ENCODE results near the gene RNF212B.

The RNF212B gene

DNA sequence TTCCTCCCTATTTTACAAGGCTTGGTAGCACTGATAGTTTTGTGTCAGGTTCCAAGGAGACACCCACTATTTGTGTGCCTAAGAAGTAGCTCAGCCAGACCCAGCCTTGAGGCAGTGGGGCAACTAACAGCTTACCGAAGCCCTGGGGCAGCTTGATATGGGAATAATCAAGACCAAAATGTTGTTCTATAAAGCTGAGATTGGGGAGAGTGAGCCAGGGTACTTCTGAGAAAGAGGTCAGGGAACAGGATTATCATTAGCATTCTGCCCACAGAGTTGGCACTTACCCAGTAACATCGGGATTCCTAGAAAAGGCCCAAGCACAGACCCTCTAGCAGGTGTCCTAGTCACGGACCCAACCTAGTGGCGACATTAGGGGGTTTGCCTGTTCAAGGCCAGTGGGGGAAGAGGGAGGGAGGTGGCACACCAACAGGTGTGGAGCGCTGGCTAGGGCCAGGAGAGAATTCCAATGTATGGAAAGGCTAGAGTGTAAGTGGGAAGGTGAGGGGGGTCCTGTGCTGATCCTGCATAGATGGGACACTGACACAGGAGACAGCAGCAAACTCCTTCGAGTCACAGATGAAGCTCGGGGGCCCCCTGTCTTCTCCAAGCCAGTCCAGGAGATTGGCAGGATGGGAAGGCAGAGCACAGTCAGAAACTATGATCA is 60.0 kb downstream of the RNF212B start:
- Histone ChIP-seq H3K9ac (ENCODE audit: low read length) (no peak overlapping the region), H3K79me2 (ENCODE audit: control insufficient read depth, insufficient read depth, low read length, poor library complexity) (peaks cover 9% of the 10 kb centered on the region), H3K36me3 (ENCODE audit: control insufficient read depth in 1 of 2, insufficient read depth in 2 of 2, low read length in 2 of 2) (peaks cover 0 to 2% of the 10 kb centered on the region in 2 experiments), H4K8ac (ENCODE audit: low read depth, low read length) (no peak overlapping the region), H3K18ac (ENCODE audit: low read length) (no peak overlapping the region), H3K4ac (ENCODE audit: low read depth, low read length) (no peak overlapping the region), H4K91ac (ENCODE audit: low read depth, low read length) (no peak overlapping the region), H3K4me2 (ENCODE audit: low read length) (no peak overlapping the region), H2BK12ac (ENCODE audit: low read length) (no peak overlapping the region), H3K79me1 (ENCODE audit: low read length) (peaks cover 14% of the 10 kb centered on the region), H3K27ac (ENCODE audit: low read depth, low read length) (no peak overlapping the region), H3K27me3 (ENCODE audit: insufficient read depth, low read length) (no peaks in the 10 kb centered on the region), H3K9me3 (ENCODE audit: insufficient read depth, low read depth, low read length) (no peaks in the 10 kb centered on the region), H2AFZ (ENCODE audit: insufficient read depth, low read length, poor library complexity) (no peak overlapping the region), H3K23ac (ENCODE audit: low read length) (no peak overlapping the region), H2AK5ac (ENCODE audit: low read length) (no peak overlapping the region), H4K12ac (ENCODE audit: low read depth, low read length) (no peak overlapping the region), H2BK5ac (ENCODE audit: low read depth, low read length, poor library complexity) (no peak overlapping the region), H2BK120ac (ENCODE audit: insufficient read depth, low read length, poor library complexity) (no peak overlapping the region), H3K4me1 (ENCODE audit: control insufficient read depth in 1 of 2, insufficient read depth in 2 of 2, low read length in 2 of 2) (peaks cover 2 to 10% of the 10 kb centered on the region in 2 experiments), H3K14ac (ENCODE audit: low read length) (no peak overlapping the region), H3K4me3 (ENCODE audit: low read depth, low read length) (no peak overlapping the region)
- no peak for DNase-seq
- no CpG with 5 or more reads among the region's 7 CpGs for WGBS (ENCODE audit: extremely low coverage, insufficient coverage, insufficient read length)

DNA sequence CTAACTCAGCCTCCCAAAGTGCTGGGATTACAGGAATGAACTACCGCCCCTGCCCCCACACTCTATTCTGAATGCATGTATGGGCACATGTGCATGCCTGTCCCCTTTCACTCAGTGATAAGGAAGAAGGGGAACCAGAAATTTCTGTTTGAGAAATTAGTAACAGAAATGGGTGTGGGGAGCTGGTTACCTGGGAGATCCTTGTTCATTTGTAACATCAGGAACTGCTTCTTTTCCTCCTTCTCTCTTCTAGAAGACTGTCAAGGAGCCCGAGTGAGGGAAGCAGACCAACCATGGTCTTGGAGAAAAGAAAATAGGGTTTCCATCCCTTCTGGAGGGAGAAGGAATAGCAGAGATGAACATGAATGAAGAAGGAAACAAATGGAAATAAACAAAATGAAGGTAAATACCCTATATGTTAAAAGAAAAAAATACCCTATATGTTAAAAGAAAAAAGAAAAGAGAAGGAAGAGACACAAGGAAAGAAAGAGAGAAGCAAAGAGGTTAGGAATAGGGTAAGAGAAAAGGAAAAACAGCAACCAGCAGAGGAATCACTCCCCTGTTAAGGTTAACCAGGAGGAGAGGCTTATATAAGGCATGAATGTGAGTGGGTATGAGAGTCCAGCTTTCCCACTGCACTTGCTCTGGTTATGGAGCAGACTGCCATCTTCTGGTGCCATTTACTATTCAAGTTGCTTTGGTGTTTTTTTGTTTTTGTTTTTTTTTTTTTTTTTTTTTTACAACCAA is 61.6 kb downstream of the RNF212B start:
- Histone ChIP-seq H2BK12ac (ENCODE audit: low read length) (no peak overlapping the region), H4K12ac (ENCODE audit: low read depth, low read length) (no peak overlapping the region)
- no CpG with 5 or more reads among the region's 2 CpGs for WGBS (ENCODE audit: extremely low coverage, insufficient coverage, insufficient read length)

DNA sequence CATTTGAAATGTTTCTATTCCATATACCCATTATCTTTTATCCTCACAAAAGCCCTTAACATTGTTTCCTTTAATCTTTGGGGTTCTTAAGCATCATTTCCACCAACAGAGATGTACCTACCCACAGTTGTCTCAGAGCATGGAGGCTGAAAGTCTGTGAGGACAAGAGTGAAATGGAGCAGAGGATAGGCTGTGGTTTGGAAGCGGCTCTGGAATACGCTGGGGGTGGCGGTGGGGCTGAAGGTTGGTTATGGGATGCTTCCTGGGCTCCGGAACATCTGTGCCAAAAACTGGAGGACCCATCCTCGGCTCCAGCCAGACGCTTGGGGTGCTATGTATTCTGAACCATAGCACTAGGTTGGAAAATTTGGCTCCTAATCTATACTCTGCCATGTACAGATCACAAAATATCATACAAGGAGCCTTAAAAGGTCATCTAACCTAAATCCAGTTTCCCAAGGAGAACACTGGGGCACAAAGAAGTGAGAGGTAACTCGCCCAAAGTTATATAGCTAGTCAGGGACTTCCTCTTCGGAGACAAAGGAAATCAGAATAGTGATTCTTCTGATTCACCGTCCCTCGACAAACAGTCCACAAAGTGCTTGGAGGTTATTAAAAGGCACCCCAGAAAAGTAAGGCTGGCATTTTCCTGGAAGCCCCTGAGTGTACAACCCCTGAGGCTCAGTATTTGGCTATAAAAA is 62.4 kb downstream of the RNF212B start:
- WGBS (ENCODE audit: extremely low coverage, insufficient coverage, insufficient read length): no CpG with 5 or more reads among the region's 10 CpGs
- Histone ChIP-seq H2BK12ac (ENCODE audit: low read length) (no peak overlapping the region), H4K8ac (ENCODE audit: low read depth, low read length) (peak overlapping the region; percentile 80), H3K4me2 (ENCODE audit: low read length) (peak overlapping the region; percentile 61), H3K4ac (ENCODE audit: low read depth, low read length) (no peak overlapping the region), H3K9ac (ENCODE audit: low read length) (peak overlapping the region; percentile 59), H2BK5ac (ENCODE audit: low read depth, low read length, poor library complexity) (no peak overlapping the region), H3K27me3 (ENCODE audit: insufficient read depth, low read length) (no peaks in the 10 kb centered on the region), H3K4me3 (ENCODE audit: low read depth, low read length) (peak overlapping the region; percentile 39), H2BK120ac (ENCODE audit: insufficient read depth, low read length, poor library complexity) (no peak overlapping the region), H3K18ac (ENCODE audit: low read length) (no peak overlapping the region), H4K12ac (ENCODE audit: low read depth, low read length) (peak overlapping the region; percentile 83), H3K9me3 (ENCODE audit: insufficient read depth, low read depth, low read length) (no peaks in the 10 kb centered on the region), H3K79me1 (ENCODE audit: low read length) (peaks cover 14% of the 10 kb centered on the region), H3K14ac (ENCODE audit: low read length) (no peak overlapping the region), H3K36me3 (ENCODE audit: control insufficient read depth in 1 of 2, insufficient read depth in 2 of 2, low read length in 2 of 2) (peaks cover 0 to 2% of the 10 kb centered on the region in 2 experiments), H2AK5ac (ENCODE audit: low read length) (peak overlapping the region; percentile 26), H3K4me1 (ENCODE audit: control insufficient read depth in 1 of 2, insufficient read depth in 2 of 2, low read length in 2 of 2) (peaks cover under 1 to 9% of the 10 kb centered on the region in 2 experiments), H3K79me2 (ENCODE audit: control insufficient read depth, insufficient read depth, low read length, poor library complexity) (peaks cover 9% of the 10 kb centered on the region), H3K27ac (ENCODE audit: low read depth, low read length) (no peak overlapping the region), H4K91ac (ENCODE audit: low read depth, low read length) (peak overlapping the region; percentile 65), H3K23ac (ENCODE audit: low read length) (no peak overlapping the region), H2AFZ (ENCODE audit: insufficient read depth, low read length, poor library complexity) (no peak overlapping the region)
- DNase-seq: no peak

More for the DNA sequence above, 61.6 kb downstream of the RNF212B start:
- peak in 1 of 2 donors; percentile 29 for DNase-seq
- H3K4me2 ChIP-seq (ENCODE audit: low read length): no peak overlapping the region
- peaks cover 2 to 12% of the 10 kb centered on the region in 2 experiments for H3K4me1 ChIP-seq (ENCODE audit: control insufficient read depth in 1 of 2, insufficient read depth in 2 of 2, low read length in 2 of 2)
- peaks cover 0 to 2% of the 10 kb centered on the region in 2 experiments for H3K36me3 ChIP-seq (ENCODE audit: control insufficient read depth in 1 of 2, insufficient read depth in 2 of 2, low read length in 2 of 2)
- no peak overlapping the region for H4K91ac ChIP-seq (ENCODE audit: low read depth, low read length)
- H3K9me3 ChIP-seq (ENCODE audit: insufficient read depth, low read depth, low read length): no peaks in the 10 kb centered on the region
- H2BK5ac ChIP-seq (ENCODE audit: low read depth, low read length, poor library complexity): no peak overlapping the region
- peaks cover 14% of the 10 kb centered on the region for H3K79me1 ChIP-seq (ENCODE audit: low read length)
- H3K14ac ChIP-seq (ENCODE audit: low read length): no peak overlapping the region
- H3K27me3 ChIP-seq (ENCODE audit: insufficient read depth, low read length): no peaks in the 10 kb centered on the region
- no peak overlapping the region for H4K8ac ChIP-seq (ENCODE audit: low read depth, low read length)
- no peak overlapping the region for H2AK5ac ChIP-seq (ENCODE audit: low read length)
- H3K4me3 ChIP-seq (ENCODE audit: low read depth, low read length): no peak overlapping the region
- H3K79me2 ChIP-seq (ENCODE audit: control insufficient read depth, insufficient read depth, low read length, poor library complexity): peaks cover 9% of the 10 kb centered on the region
- no peak overlapping the region for H3K9ac ChIP-seq (ENCODE audit: low read length)
- no peak overlapping the region for H2AFZ ChIP-seq (ENCODE audit: insufficient read depth, low read length, poor library complexity)
- no peak overlapping the region for H3K18ac ChIP-seq (ENCODE audit: low read length)
- no peak overlapping the region for H3K23ac ChIP-seq (ENCODE audit: low read length)
- H2BK120ac ChIP-seq (ENCODE audit: insufficient read depth, low read length, poor library complexity): no peak overlapping the region
- no peak overlapping the region for H3K4ac ChIP-seq (ENCODE audit: low read depth, low read length)
- no peak overlapping the region for H3K27ac ChIP-seq (ENCODE audit: low read depth, low read length)

DNA sequence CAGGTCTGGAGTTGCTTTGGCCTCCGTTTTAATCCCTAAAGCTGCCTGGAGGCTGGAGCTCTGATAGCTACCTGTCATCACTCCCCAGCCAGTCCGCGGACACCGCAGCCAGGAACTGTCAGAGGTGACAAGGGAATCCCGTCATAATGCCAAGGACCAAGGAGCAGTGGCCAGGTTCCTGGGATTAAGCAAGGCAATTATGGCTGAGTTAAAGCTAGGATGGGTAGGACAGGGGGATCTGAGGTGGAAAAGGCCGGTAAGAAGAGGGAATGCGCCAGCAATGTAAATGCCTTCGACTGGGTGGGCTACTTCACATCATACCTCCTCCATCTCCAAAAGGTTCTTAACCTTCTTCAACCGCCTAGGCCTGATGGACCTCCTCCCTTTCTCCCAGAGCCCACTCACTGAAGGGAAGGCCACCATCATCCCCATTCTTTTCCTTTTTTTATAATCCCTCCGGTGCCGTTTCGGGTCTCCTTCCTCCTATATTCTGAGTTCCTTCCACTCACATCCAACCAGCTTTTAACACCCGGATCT is 63.0 kb downstream of the RNF212B start:
- peak overlapping the region; percentile 67 for H3K14ac ChIP-seq (ENCODE audit: low read length)
- WGBS (ENCODE audit: extremely low coverage, insufficient coverage, insufficient read length): no CpG with 5 or more reads among the region's 13 CpGs
- peak overlapping the region; percentile 32 for H2AFZ ChIP-seq (ENCODE audit: insufficient read depth, low read length, poor library complexity)
- peak overlapping the region; percentile 83 for H4K12ac ChIP-seq (ENCODE audit: low read depth, low read length)
- H2BK5ac ChIP-seq (ENCODE audit: low read depth, low read length, poor library complexity): peak overlapping the region; percentile 50
- peak overlapping the region; percentile 61 for H3K4me2 ChIP-seq (ENCODE audit: low read length)
- peaks cover 0 to 2% of the 10 kb centered on the region in 2 experiments for H3K36me3 ChIP-seq (ENCODE audit: control insufficient read depth in 1 of 2, insufficient read depth in 2 of 2, low read length in 2 of 2)
- DNase-seq: peak; percentile 38 to 47
- H4K8ac ChIP-seq (ENCODE audit: low read depth, low read length): peak overlapping the region; percentile 80
- H3K23ac ChIP-seq (ENCODE audit: low read length): no peak overlapping the region
- peak overlapping the region; percentile 67 for H2BK12ac ChIP-seq (ENCODE audit: low read length)
- no peaks in the 10 kb centered on the region for H3K9me3 ChIP-seq (ENCODE audit: insufficient read depth, low read depth, low read length)
- no peaks in the 10 kb centered on the region for H3K27me3 ChIP-seq (ENCODE audit: insufficient read depth, low read length)
- H3K4me1 ChIP-seq (ENCODE audit: control insufficient read depth in 1 of 2, insufficient read depth in 2 of 2, low read length in 2 of 2): peaks cover 0 to 8% of the 10 kb centered on the region in 2 experiments
- peak overlapping the region; percentile 35 for H3K27ac ChIP-seq (ENCODE audit: low read depth, low read length)
- H2BK120ac ChIP-seq (ENCODE audit: insufficient read depth, low read length, poor library complexity): peak overlapping the region; percentile 28
- peak overlapping the region; percentile 65 for H4K91ac ChIP-seq (ENCODE audit: low read depth, low read length)
- H3K18ac ChIP-seq (ENCODE audit: low read length): peak overlapping the region; percentile 74
- H3K4ac ChIP-seq (ENCODE audit: low read depth, low read length): peak overlapping the region; percentile 40
- peak overlapping the region; percentile 67 for H2AK5ac ChIP-seq (ENCODE audit: low read length)
- peaks cover 14% of the 10 kb centered on the region for H3K79me1 ChIP-seq (ENCODE audit: low read length)
- H3K4me3 ChIP-seq (ENCODE audit: low read depth, low read length): peak overlapping the region; percentile 39
- H3K79me2 ChIP-seq (ENCODE audit: control insufficient read depth, insufficient read depth, low read length, poor library complexity): peaks cover 9% of the 10 kb centered on the region
- H3K9ac ChIP-seq (ENCODE audit: low read length): peak overlapping the region; percentile 59

All from trophoblast cell (in vitro differentiated cells and primary cell).